GM23338 (cell line): Measurements from ENCODE around the gene CDH4.

Experiments
- EZH2 ChIP-seq: fragments of 200-600 bp; sonication (generic); IDR thresholded peaks from one replicate; pipeline ENCODE4 v1.8.0; 2017; ENCODE audit warnings: antibody characterized with exemption, mild to moderate bottlenecking, low read depth; ENCODE audit not compliant: unreplicated experiment
- POLR2AphosphoS5 ChIP-seq: IDR thresholded peaks from 2 replicates; pipeline ENCODE4 v1.6.1; 2016; ENCODE audit warnings: antibody characterized with exemption, low read depth
- TF ChIP-seq, protein P1 (sequence below), 2 experiments: fragments of 200-600 bp in 1 of 2; sonication (generic) in 1 of 2; conservative IDR thresholded peaks; 2 replicates each; pipeline versions ENCODE4 v1.5.1 to v1.6.1; 2016 to 2017; ENCODE audit warnings: antibody characterized with exemption in 2 of 2, low read depth in 2 of 2, mild to moderate bottlenecking in 2 of 2, moderate library complexity in 1 of 2
- TF ChIP-seq, protein P2 (sequence below): IDR thresholded peaks from one replicate; pipeline ENCODE4 v1.6.1; 2018; ENCODE audit warnings: antibody characterized with exemption; ENCODE audit not compliant: unreplicated experiment
- TF ChIP-seq, protein P3 (sequence below): fragments of 250-450 bp; sonication (Bioruptor Pico); IDR thresholded peaks from 2 replicates; pipeline ENCODE4 v1.5.0; 2020; ENCODE audit warnings: mild to moderate bottlenecking, moderate library complexity

DNA sequence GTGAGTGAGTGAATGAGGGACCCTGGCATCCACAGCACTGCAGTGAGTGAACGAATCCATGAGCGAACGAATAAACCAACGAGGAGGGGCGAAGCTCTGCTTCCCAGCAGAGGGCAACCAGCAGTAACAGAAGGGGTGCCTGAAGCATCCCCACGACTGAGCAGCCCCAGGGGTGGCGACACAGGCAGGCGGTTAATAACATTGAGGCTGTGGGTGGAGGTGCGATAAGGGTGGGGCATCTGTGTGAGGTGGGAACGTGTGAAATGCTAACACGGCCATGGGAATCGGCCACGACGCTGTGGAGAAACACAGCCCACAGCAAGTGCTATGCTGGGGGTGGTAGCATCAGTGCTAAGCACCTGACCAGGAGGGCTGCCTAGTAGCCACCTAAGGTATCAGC is 737.7 kb downstream of the CDH4 start:
- TF ChIP-seq, protein P1, sequence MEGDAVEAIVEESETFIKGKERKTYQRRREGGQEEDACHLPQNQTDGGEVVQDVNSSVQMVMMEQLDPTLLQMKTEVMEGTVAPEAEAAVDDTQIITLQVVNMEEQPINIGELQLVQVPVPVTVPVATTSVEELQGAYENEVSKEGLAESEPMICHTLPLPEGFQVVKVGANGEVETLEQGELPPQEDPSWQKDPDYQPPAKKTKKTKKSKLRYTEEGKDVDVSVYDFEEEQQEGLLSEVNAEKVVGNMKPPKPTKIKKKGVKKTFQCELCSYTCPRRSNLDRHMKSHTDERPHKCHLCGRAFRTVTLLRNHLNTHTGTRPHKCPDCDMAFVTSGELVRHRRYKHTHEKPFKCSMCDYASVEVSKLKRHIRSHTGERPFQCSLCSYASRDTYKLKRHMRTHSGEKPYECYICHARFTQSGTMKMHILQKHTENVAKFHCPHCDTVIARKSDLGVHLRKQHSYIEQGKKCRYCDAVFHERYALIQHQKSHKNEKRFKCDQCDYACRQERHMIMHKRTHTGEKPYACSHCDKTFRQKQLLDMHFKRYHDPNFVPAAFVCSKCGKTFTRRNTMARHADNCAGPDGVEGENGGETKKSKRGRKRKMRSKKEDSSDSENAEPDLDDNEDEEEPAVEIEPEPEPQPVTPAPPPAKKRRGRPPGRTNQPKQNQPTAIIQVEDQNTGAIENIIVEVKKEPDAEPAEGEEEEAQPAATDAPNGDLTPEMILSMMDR (conservative IDR thresholded peaks at IDR 0.05; ENCODE audit: low read depth in 2 of 2): no peak
- TF ChIP-seq POLR2AphosphoS5: no peak
- TF ChIP-seq, protein P2, sequence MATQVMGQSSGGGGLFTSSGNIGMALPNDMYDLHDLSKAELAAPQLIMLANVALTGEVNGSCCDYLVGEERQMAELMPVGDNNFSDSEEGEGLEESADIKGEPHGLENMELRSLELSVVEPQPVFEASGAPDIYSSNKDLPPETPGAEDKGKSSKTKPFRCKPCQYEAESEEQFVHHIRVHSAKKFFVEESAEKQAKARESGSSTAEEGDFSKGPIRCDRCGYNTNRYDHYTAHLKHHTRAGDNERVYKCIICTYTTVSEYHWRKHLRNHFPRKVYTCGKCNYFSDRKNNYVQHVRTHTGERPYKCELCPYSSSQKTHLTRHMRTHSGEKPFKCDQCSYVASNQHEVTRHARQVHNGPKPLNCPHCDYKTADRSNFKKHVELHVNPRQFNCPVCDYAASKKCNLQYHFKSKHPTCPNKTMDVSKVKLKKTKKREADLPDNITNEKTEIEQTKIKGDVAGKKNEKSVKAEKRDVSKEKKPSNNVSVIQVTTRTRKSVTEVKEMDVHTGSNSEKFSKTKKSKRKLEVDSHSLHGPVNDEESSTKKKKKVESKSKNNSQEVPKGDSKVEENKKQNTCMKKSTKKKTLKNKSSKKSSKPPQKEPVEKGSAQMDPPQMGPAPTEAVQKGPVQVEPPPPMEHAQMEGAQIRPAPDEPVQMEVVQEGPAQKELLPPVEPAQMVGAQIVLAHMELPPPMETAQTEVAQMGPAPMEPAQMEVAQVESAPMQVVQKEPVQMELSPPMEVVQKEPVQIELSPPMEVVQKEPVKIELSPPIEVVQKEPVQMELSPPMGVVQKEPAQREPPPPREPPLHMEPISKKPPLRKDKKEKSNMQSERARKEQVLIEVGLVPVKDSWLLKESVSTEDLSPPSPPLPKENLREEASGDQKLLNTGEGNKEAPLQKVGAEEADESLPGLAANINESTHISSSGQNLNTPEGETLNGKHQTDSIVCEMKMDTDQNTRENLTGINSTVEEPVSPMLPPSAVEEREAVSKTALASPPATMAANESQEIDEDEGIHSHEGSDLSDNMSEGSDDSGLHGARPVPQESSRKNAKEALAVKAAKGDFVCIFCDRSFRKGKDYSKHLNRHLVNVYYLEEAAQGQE: no peak
- TF ChIP-seq EZH2: no peak
- TF ChIP-seq, protein P3, sequence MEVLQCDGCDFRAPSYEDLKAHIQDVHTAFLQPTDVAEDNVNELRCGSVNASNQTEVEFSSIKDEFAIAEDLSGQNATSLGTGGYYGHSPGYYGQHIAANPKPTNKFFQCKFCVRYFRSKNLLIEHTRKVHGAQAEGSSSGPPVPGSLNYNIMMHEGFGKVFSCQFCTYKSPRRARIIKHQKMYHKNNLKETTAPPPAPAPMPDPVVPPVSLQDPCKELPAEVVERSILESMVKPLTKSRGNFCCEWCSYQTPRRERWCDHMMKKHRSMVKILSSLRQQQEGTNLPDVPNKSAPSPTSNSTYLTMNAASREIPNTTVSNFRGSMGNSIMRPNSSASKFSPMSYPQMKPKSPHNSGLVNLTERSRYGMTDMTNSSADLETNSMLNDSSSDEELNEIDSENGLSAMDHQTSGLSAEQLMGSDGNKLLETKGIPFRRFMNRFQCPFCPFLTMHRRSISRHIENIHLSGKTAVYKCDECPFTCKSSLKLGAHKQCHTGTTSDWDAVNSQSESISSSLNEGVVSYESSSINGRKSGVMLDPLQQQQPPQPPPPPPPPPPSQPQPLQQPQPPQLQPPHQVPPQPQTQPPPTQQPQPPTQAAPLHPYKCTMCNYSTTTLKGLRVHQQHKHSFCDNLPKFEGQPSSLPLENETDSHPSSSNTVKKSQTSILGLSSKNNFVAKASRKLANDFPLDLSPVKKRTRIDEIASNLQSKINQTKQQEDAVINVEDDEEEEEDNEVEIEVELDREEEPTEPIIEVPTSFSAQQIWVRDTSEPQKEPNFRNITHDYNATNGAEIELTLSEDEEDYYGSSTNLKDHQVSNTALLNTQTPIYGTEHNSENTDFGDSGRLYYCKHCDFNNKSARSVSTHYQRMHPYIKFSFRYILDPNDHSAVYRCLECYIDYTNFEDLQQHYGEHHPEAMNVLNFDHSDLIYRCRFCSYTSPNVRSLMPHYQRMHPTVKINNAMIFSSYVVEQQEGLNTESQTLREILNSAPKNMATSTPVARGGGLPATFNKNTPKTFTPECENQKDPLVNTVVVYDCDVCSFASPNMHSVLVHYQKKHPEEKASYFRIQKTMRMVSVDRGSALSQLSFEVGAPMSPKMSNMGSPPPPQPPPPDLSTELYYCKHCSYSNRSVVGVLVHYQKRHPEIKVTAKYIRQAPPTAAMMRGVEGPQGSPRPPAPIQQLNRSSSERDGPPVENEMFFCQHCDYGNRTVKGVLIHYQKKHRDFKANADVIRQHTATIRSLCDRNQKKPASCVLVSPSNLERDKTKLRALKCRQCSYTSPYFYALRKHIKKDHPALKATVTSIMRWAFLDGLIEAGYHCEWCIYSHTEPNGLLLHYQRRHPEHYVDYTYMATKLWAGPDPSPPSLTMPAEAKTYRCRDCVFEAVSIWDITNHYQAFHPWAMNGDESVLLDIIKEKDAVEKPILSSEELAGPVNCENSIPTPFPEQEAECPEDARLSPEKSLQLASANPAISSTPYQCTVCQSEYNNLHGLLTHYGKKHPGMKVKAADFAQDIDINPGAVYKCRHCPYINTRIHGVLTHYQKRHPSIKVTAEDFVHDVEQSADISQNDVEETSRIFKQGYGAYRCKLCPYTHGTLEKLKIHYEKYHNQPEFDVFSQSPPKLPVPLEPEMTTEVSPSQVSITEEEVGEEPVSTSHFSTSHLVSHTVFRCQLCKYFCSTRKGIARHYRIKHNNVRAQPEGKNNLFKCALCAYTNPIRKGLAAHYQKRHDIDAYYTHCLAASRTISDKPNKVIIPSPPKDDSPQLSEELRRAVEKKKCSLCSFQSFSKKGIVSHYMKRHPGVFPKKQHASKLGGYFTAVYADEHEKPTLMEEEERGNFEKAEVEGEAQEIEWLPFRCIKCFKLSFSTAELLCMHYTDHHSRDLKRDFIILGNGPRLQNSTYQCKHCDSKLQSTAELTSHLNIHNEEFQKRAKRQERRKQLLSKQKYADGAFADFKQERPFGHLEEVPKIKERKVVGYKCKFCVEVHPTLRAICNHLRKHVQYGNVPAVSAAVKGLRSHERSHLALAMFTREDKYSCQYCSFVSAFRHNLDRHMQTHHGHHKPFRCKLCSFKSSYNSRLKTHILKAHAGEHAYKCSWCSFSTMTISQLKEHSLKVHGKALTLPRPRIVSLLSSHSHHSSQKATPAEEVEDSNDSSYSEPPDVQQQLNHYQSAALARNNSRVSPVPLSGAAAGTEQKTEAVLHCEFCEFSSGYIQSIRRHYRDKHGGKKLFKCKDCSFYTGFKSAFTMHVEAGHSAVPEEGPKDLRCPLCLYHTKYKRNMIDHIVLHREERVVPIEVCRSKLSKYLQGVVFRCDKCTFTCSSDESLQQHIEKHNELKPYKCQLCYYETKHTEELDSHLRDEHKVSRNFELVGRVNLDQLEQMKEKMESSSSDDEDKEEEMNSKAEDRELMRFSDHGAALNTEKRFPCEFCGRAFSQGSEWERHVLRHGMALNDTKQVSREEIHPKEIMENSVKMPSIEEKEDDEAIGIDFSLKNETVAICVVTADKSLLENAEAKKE (CRISPR knock-in tag): no peak
